Stomach smooth muscle (tissue), 2 donors: ENCODE data around the gene TDP1.

Source experiments
- H3K27ac ChIP-seq: one replicate; pipeline ENCODE4 v1.7.0; 2013; ENCODE audit warnings: mild to moderate bottlenecking, low read length, inconsistent platforms
- H3K27me3 ChIP-seq, 2 donors: one replicate each; pipeline ENCODE4 v1.7.0; 2013; ENCODE audit warnings: low read length in 2 of 2; ENCODE audit not compliant: insufficient read depth in 2 of 2, control insufficient read depth in 1 of 2
- H3K36me3 ChIP-seq, 2 donors: one replicate each; pipeline ENCODE4 v1.7.0; 2013; ENCODE audit warnings: low read length in 2 of 2; ENCODE audit not compliant: control insufficient read depth in 2 of 2, insufficient read depth in 2 of 2
- H3K4me1 ChIP-seq: one replicate; pipeline ENCODE4 v1.7.0; 2013; ENCODE audit warnings: low read length; ENCODE audit not compliant: control insufficient read depth, insufficient read depth
- H3K4me3 ChIP-seq, 2 donors: one replicate each; pipeline ENCODE4 v1.7.0; 2013; ENCODE audit warnings: low read length in 2 of 2
- H3K9ac ChIP-seq, 2 donors: one replicate each; pipeline ENCODE4 v1.7.0; 2013; ENCODE audit warnings: low read length in 2 of 2, mild to moderate bottlenecking in 1 of 2
- H3K9me3 ChIP-seq, 2 donors: one replicate each; pipeline ENCODE4 v1.7.0; 2013; ENCODE audit warnings: low read length in 2 of 2; ENCODE audit not compliant: control insufficient read depth in 2 of 2
- donor health status: healthy.
- donor health status: Pancreatic carcinoma.

The TDP1 gene

GRCh38 chr14:89915114-89915878 lies 40.4 kb upstream of the TDP1 start:
- Histone ChIP-seq H3K9me3 (no peaks in the 10 kb centered on the region), H3K9ac (no peak overlapping the region), H3K4me3 (no peak overlapping the region), H3K4me1 (peaks cover 20% of the 10 kb centered on the region), H3K27ac (no peak overlapping the region), H3K36me3 (no peaks in the 10 kb centered on the region), H3K27me3 (no peaks in the 10 kb centered on the region)

DNA sequence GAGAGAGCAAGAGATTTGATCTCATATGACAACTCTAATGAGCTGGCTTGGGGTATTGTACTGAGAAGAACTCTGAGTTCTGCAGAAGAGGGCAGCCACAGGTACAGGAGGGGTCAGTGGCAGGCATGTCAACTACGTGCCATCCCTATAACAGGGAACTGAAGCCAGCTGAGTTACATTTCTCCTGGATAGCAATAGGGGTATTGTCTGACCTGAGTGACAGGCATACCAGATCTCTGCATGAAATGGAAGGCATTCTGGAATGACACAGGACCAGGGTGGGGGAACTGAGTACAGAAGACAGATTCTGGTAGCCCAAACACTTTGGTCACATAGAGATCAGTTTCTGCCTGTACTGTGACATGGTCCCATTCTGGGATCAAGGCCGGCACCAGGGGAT lies 37.0 kb upstream of the TDP1 start:
- Histone ChIP-seq H3K4me1 (no peaks in the 10 kb centered on the region), H3K27me3 (no peaks in the 10 kb centered on the region), H3K9me3 (no peaks in the 10 kb centered on the region), H3K27ac (no peak overlapping the region), H3K9ac (no peak overlapping the region), H3K4me3 (no peak overlapping the region), H3K36me3 (no peaks in the 10 kb centered on the region)

GRCh38 chr14:89920056-89920455 lies 35.7 kb upstream of the TDP1 start:
- Histone ChIP-seq H3K36me3 (no peaks in the 10 kb centered on the region), H3K27me3 (no peaks in the 10 kb centered on the region), H3K27ac (no peak overlapping the region), H3K9ac (no peak overlapping the region), H3K4me1 (no peaks in the 10 kb centered on the region), H3K4me3 (no peak overlapping the region), H3K9me3 (no peaks in the 10 kb centered on the region)

DNA sequence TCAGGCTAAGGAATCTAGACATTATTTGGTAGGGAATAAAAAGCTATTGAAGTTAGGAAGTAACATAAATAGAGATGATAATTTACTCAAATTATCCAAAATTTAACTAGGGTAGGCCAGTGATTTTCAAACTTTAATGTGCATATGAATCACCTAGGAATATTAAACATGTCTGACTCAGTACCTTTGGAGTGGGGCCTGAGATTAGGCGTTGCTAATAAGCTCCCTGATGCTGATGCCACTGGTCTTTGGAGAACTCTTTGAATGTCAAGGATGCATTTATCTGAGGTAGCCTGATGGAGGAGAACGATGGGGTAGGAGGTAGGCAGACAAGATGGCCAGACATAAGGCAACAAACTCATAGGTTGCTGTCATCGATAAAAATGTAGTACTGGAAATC lies 34.4 kb upstream of the TDP1 start:
- no peak overlapping the region for H3K27ac ChIP-seq
- no peak overlapping the region for H3K9ac ChIP-seq
- H3K4me1 ChIP-seq = no peaks in the 10 kb centered on the region
- no peaks in the 10 kb centered on the region for H3K27me3 ChIP-seq
- H3K4me3 ChIP-seq = no peak overlapping the region
- no peaks in the 10 kb centered on the region for H3K9me3 ChIP-seq
- H3K36me3 ChIP-seq = no peaks in the 10 kb centered on the region

DNA sequence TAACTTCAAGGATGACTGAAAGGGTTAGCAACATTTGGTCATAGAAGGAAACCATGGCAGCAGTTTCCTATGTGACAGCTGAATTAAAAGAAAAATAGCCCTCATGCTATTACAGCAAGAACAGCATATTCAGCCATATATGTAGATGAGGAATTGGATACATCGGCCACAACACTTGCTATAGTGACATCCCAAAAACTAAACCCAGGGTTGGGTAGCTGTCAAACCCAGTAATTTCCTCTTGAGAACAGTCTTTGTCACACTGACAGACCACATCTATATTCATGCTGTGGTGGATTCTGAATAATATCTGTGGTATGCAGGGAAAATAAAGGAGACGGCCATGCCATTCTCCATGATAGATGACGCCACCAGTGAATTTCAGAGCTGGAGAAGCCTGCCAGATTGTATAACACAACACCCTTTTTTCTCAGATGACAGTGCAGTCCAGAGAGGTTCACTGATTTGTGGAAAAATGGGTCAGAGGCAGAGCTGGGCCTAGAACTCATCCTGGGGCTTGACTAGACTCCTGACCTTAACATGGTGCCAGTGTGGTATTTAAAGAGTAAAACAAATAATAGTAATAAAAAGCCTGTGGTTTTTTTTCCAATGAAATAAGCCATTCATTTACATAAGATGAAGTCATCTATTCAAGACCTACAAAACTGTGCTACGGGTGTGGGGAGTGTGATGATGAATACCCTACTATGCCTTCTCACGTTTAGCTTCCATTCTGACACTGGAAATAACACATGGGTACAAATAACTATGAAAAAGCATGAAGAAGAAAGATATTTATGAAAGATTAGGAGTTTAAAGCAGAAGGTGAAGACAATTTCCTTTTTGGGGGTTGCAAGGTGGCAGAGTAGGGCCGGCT lies 33.5 kb upstream of the TDP1 start:
- H3K36me3 ChIP-seq = no peaks in the 10 kb centered on the region
- no peak overlapping the region for H3K9ac ChIP-seq
- H3K4me3 ChIP-seq = no peak overlapping the region
- H3K9me3 ChIP-seq = no peaks in the 10 kb centered on the region
- H3K27ac ChIP-seq = no peak overlapping the region
- H3K27me3 ChIP-seq = no peaks in the 10 kb centered on the region
- H3K4me1 ChIP-seq = no peaks in the 10 kb centered on the region

GRCh38 chr14:89924268-89924667 lies 31.5 kb upstream of the TDP1 start:
- Histone ChIP-seq H3K4me3 (no peak overlapping the region), H3K9me3 (no peaks in the 10 kb centered on the region), H3K27ac (no peak overlapping the region), H3K36me3 (no peaks in the 10 kb centered on the region), H3K4me1 (no peaks in the 10 kb centered on the region), H3K9ac (no peak overlapping the region), H3K27me3 (no peaks in the 10 kb centered on the region)

DNA sequence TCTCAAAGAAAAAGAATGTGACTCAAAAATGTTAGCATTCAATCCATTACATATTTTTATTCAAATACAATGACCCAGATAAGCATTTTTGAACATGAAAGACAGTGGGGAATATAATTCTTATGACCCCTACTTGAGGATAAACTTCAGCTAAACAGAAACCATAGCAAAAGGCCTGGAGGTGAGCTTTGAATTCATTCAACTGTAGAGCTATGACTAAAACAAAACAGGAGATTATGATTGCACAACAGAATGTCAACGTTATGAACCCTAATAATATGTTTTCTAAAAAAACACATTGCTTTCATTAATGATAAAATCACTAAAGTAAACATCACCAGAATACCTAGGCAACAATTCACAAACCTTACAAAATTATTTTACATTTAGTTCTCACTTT lies 29.0 kb upstream of the TDP1 start:
- Histone ChIP-seq H3K4me1 (no peaks in the 10 kb centered on the region), H3K9ac (no peak overlapping the region), H3K36me3 (peaks cover 0 to 3% of the 10 kb centered on the region in 2 donors), H3K4me3 (no peak overlapping the region), H3K27me3 (no peaks in the 10 kb centered on the region), H3K27ac (no peak overlapping the region), H3K9me3 (no peaks in the 10 kb centered on the region)

GRCh38 chr14:89927186-89927865 lies 28.4 kb upstream of the TDP1 start:
- no peak overlapping the region for H3K9ac ChIP-seq
- H3K4me3 ChIP-seq = no peak overlapping the region
- peaks cover 0 to 3% of the 10 kb centered on the region in 2 donors for H3K36me3 ChIP-seq
- no peaks in the 10 kb centered on the region for H3K9me3 ChIP-seq
- H3K27me3 ChIP-seq = no peaks in the 10 kb centered on the region
- no peaks in the 10 kb centered on the region for H3K4me1 ChIP-seq
- no peak overlapping the region for H3K27ac ChIP-seq

DNA sequence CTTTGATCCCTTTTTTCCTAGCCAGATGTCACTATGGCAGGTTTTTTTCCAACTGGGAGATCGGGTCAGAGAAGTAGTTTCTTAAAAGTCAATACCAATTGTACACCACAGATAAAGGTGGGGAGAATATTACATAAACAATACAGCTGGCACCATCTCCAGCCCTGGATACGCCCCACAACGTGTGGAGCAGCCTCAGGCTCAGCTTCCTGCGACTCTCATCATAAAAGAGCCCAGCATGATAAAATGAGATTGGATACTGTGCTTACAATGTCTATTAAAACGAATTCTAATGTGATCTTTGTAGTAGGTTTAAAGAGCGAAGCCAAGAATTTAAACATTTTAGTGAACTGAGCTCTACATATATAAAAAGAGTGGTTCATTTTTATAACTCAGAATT lies 22.7 kb upstream of the TDP1 start:
- Histone ChIP-seq H3K36me3 (peaks cover 0 to 3% of the 10 kb centered on the region in 2 donors), H3K9me3 (no peaks in the 10 kb centered on the region), H3K27me3 (no peaks in the 10 kb centered on the region), H3K4me1 (no peaks in the 10 kb centered on the region), H3K4me3 (no peak overlapping the region), H3K9ac (no peak overlapping the region), H3K27ac (no peak overlapping the region)

DNA sequence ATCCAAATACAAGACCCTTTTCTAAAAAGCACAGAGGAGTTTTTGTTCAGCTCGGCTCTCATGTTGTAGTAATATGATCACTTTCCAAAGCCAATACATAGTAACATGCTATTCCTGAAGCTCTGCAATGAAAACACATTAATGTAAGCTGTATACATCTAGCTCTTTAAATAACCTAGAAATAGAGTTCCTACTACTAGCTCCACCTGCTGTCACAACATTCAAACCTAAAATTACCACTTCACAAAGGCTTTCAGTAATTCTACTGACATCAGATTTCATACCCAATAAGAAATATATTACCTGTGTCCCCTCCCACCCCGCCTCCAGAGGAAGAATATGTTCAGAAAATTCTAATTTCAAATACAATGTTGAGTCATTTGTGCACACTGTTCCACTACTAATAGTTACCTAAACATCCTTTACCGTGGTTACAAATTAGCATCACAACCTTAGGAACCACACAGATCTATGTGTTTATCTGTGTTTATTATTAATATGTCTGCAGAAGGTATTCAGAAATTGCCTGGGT lies 19.0 kb upstream of the TDP1 start:
- Histone ChIP-seq H3K27ac (no peak overlapping the region), H3K36me3 (no peaks in the 10 kb centered on the region), H3K27me3 (no peaks in the 10 kb centered on the region), H3K4me3 (no peak overlapping the region), H3K9ac (no peak overlapping the region), H3K9me3 (no peaks in the 10 kb centered on the region), H3K4me1 (no peaks in the 10 kb centered on the region)
